Smooth muscle cell (in vitro differentiated cells): ENCODE data around the gene G6PD. TPM values are rescaled to one million over a fixed set of nuclear protein-coding genes. Genes with fewer than 3 reads are reported as not detected.

ENCODE experiments used
- DNase-seq: peaks from one replicate; lab custom pipeline; 2025; ENCODE audit not compliant: unreplicated experiment; lab: John Stamatoyannopoulos, UW
- H2AFZ ChIP-seq: fragments of 200-600 bp; sonication (generic); 2 replicates; pipeline ENCODE4 v1.6.0; 2016; ENCODE audit warnings: antibody characterized with exemption, low read depth, mild to moderate bottlenecking
- H3F3A ChIP-seq: fragments of 200-600 bp; sonication (generic); 2 replicates; pipeline ENCODE4 v1.6.0; 2017; ENCODE audit warnings: antibody characterized with exemption, low read depth
- H3K27ac ChIP-seq: fragments of 200-600 bp; sonication (generic); 2 replicates; pipeline ENCODE4 v1.5.1; 2016; ENCODE audit warnings: low read depth, mild to moderate bottlenecking
- H3K27me3 ChIP-seq: fragments of 200-600 bp; sonication (generic); 2 replicates; pipeline ENCODE4 v1.6.1; 2016; ENCODE audit warnings: low read depth, mild to moderate bottlenecking
- H3K36me3 ChIP-seq: fragments of 200-600 bp; sonication (generic); 2 replicates; pipeline ENCODE4 v1.5.1; 2016; ENCODE audit warnings: low read depth
- H3K4me1 ChIP-seq: fragments of 200-600 bp; sonication (generic); 2 replicates; pipeline ENCODE4 v1.5.1; 2016; ENCODE audit warnings: low read depth
- H3K4me2 ChIP-seq: fragments of 200-600 bp; sonication (generic); 2 replicates; pipeline ENCODE4 v1.6.0; 2016; ENCODE audit warnings: mild to moderate bottlenecking
- H3K4me3 ChIP-seq: fragments of 200-600 bp; sonication (generic); 2 replicates; pipeline ENCODE4 v1.5.1; 2016; ENCODE audit warnings: mild to moderate bottlenecking
- H3K79me2 ChIP-seq: fragments of 200-600 bp; sonication (generic); 2 replicates; pipeline ENCODE4 v1.6.0; 2016; ENCODE audit warnings: low read depth, mild to moderate bottlenecking
- H3K9ac ChIP-seq: fragments of 200-600 bp; sonication (generic); 2 replicates; pipeline ENCODE4 v1.6.0; 2016; ENCODE audit warnings: low read depth
- H3K9me3 ChIP-seq: fragments of 200-600 bp; sonication (generic); replicated peaks from 2 replicates; pipeline ENCODE4 v1.5.1; 2016; ENCODE audit warnings: low read depth
- H4K20me1 ChIP-seq: fragments of 200-600 bp; sonication (generic); 2 replicates; pipeline ENCODE4 v1.6.0; 2016; ENCODE audit warnings: low read depth
- CTCF ChIP-seq: fragments of 200-600 bp; sonication (generic); IDR thresholded peaks from 2 replicates; pipeline ENCODE4 v1.5.1; 2017; ENCODE audit warnings: borderline replicate concordance, mild to moderate bottlenecking, antibody characterized with exemption; ENCODE audit not compliant: insufficient read depth, poor library complexity, severe bottlenecking
- WGBS: methylation state at CpG from one replicate; pipeline ENCODE4 v1.1.7; 2016; ENCODE audit warnings: low lambda C conversion rate; 5-methylcytosine and 5-hydroxymethylcytosine counted together
- polyA plus RNA-seq: library from polyadenylated mRNA; unstranded; fragments of >200 nt; fragmentation: Nextera tagmentation; extraction: Ambion mirVana; gene quantifications from 2 replicates; pipeline ENCODE4 v1.2.1, GENCODE V29; 2016
- total RNA-seq: library from RNA; depleted of rRNA; stranded (reverse); fragments of >200 nt; gene quantifications from 2 replicates; pipeline ENCODE4 v1.2.3, GENCODE V29; 2014

The G6PD gene
- total and polyA plus RNA-seq, 2 experiments from 2014 or later: 12.9 to 32.9 TPM

- Histone ChIP-seq H3K36me3 (no peaks in the 10 kb centered on the region), H3K27ac (no peak overlapping the region), H3F3A (no peaks in the 10 kb centered on the region), H3K9me3 (no peaks in the 10 kb centered on the region), H3K4me1 (no peaks in the 10 kb centered on the region), H3K79me2 (no peaks in the 10 kb centered on the region), H3K4me3 (no peak overlapping the region), H2AFZ (no peak overlapping the region), H4K20me1 (no peaks in the 10 kb centered on the region), H3K9ac (no peak overlapping the region), H3K4me2 (no peak overlapping the region), H3K27me3 (no peaks in the 10 kb centered on the region)
- WGBS: 92% methylated on average over 11 of the region's 11 CpGs
- no peak for DNase-seq
- TF ChIP-seq CTCF: no peak
Measured at GRCh38 chrX:154530286-154530685, 16.4 kb downstream of the G6PD start.

GRCh38 chrX:154529206-154529612 is 17.4 kb downstream of the G6PD start:
- WGBS: 78% methylated on average over 6 of the region's 6 CpGs
- no peak for DNase-seq
- Histone ChIP-seq H2AFZ (no peak overlapping the region), H3K4me3 (no peak overlapping the region), H3K27ac (no peak overlapping the region), H3K9ac (no peak overlapping the region), H3K9me3 (no peaks in the 10 kb centered on the region), H3K27me3 (no peaks in the 10 kb centered on the region), H3K36me3 (no peaks in the 10 kb centered on the region), H3K79me2 (no peaks in the 10 kb centered on the region), H3F3A (no peaks in the 10 kb centered on the region), H3K4me2 (no peak overlapping the region), H4K20me1 (no peaks in the 10 kb centered on the region), H3K4me1 (no peaks in the 10 kb centered on the region)
- TF ChIP-seq CTCF: no peak

- peak overlapping the region; percentile 82 for H3K27ac ChIP-seq
- no peaks in the 10 kb centered on the region for H4K20me1 ChIP-seq
- H3K27me3 ChIP-seq: no peaks in the 10 kb centered on the region
- no peaks in the 10 kb centered on the region for H3K79me2 ChIP-seq
- peak overlapping the region; percentile 42 for H3K4me3 ChIP-seq
- WGBS: 38% methylated on average over 15 of the region's 15 CpGs
- no peaks in the 10 kb centered on the region for H3K9me3 ChIP-seq
- peak; percentile 26 for TF ChIP-seq CTCF
- no peaks in the 10 kb centered on the region for H3K4me1 ChIP-seq
- no peak overlapping the region for H3K9ac ChIP-seq
- no peaks in the 10 kb centered on the region for H3K36me3 ChIP-seq
- no peak for DNase-seq
- H2AFZ ChIP-seq: no peak overlapping the region
- no peaks in the 10 kb centered on the region for H3F3A ChIP-seq
- H3K4me2 ChIP-seq: peak overlapping the region; percentile 80
Measured at GRCh38 chrX:154526901-154527675, 19.6 kb downstream of the G6PD start.
